ENCODE data around the gene BSPRY. TPM values are rescaled to one million over a fixed set of nuclear protein-coding genes. Genes with fewer than 3 reads are reported as not detected.

Gene BSPRY
- total RNA-seq, 1 donor from 2014 or later = 0.27 TPM

- no peak for FAIRE-seq
- Mint-ChIP-seq H3K4me3 (ENCODE audit: unreplicated experiment) (no peak overlapping the region), H3K9me3 (ENCODE audit: unreplicated experiment) (no peaks in the 10 kb centered on the region), H3K27me3 (ENCODE audit: low read depth, unreplicated experiment) (peaks cover 8% of the 10 kb centered on the region), H3K36me3 (ENCODE audit: low read depth, unreplicated experiment) (no peaks in the 10 kb centered on the region), H3K4me1 (ENCODE audit: low read depth, unreplicated experiment) (no peaks in the 10 kb centered on the region), H3K27ac (ENCODE audit: unreplicated experiment) (no peak overlapping the region)
- H3K4me2 ChIP-seq (ENCODE audit: low read length) = no peak overlapping the region
- no peaks in the 10 kb centered on the region for H3K4me1 ChIP-seq (ENCODE audit: insufficient read depth, low read length)
- no peaks in the 10 kb centered on the region for H3K9me3 ChIP-seq (ENCODE audit: insufficient read depth, low read depth, low read length)
- no peak for DNase-seq (ENCODE audit: low read depth)
- H3K27ac ChIP-seq (ENCODE audit: low read depth, low read length) = no peak overlapping the region
- H3K4me3 ChIP-seq (ENCODE audit: insufficient read depth, low read depth, low read length) = no peak overlapping the region
- no peak overlapping the region for H3K9ac ChIP-seq (ENCODE audit: low read length)
- TF ChIP-seq EZH2 (IDR thresholded peaks at IDR 0.05; ENCODE audit: insufficient read depth, low read length) (no peak), CTCF (IDR thresholded peaks at IDR 0.05; ENCODE audit: insufficient read depth, low read depth, low read length) (no peak)
- H3K79me2 ChIP-seq (ENCODE audit: insufficient read depth, low read length) = no peaks in the 10 kb centered on the region
- no peak overlapping the region for H2AFZ ChIP-seq (ENCODE audit: low read depth, low read length)
- H4K20me1 ChIP-seq (ENCODE audit: insufficient read depth, low read length) = peaks cover 1% of the 10 kb centered on the region
- no peaks in the 10 kb centered on the region for H3K36me3 ChIP-seq (ENCODE audit: insufficient read depth, low read length)
- H3K27me3 ChIP-seq (ENCODE audit: insufficient read depth, low read length) = no peaks in the 10 kb centered on the region
These were observed 19.1 kb downstream of the BSPRY start for GRCh38 chr9:113368348-113368981.

- Histone ChIP-seq H3K9ac (ENCODE audit: low read length) (no peak overlapping the region), H3K9me3 (ENCODE audit: insufficient read depth, low read depth, low read length) (no peaks in the 10 kb centered on the region), H2AFZ (ENCODE audit: low read depth, low read length) (no peak overlapping the region), H3K4me3 (ENCODE audit: insufficient read depth, low read depth, low read length) (no peak overlapping the region), H3K4me2 (ENCODE audit: low read length) (no peak overlapping the region), H4K20me1 (ENCODE audit: insufficient read depth, low read length) (peaks cover 3% of the 10 kb centered on the region), H3K4me1 (ENCODE audit: insufficient read depth, low read length) (no peaks in the 10 kb centered on the region), H3K79me2 (ENCODE audit: insufficient read depth, low read length) (no peaks in the 10 kb centered on the region), H3K27me3 (ENCODE audit: insufficient read depth, low read length) (no peaks in the 10 kb centered on the region), H3K27ac (ENCODE audit: low read depth, low read length) (no peak overlapping the region), H3K36me3 (ENCODE audit: insufficient read depth, low read length) (no peaks in the 10 kb centered on the region)
- no peaks in the 10 kb centered on the region for H3K4me1 Mint-ChIP-seq (ENCODE audit: low read depth, unreplicated experiment)
- no peak for DNase-seq (ENCODE audit: low read depth)
- no peak for TF ChIP-seq CTCF (IDR thresholded peaks at IDR 0.05; ENCODE audit: insufficient read depth, low read depth, low read length)
- TF ChIP-seq EZH2 (IDR thresholded peaks at IDR 0.05; ENCODE audit: insufficient read depth, low read length) = no peak
- peaks cover 8% of the 10 kb centered on the region for H3K27me3 Mint-ChIP-seq (ENCODE audit: low read depth, unreplicated experiment)
- FAIRE-seq = no peak
- no peak overlapping the region for H3K27ac Mint-ChIP-seq (ENCODE audit: unreplicated experiment)
- H3K36me3 Mint-ChIP-seq (ENCODE audit: low read depth, unreplicated experiment) = no peaks in the 10 kb centered on the region
- no peak overlapping the region for H3K4me3 Mint-ChIP-seq (ENCODE audit: unreplicated experiment)
- H3K9me3 Mint-ChIP-seq (ENCODE audit: unreplicated experiment) = no peaks in the 10 kb centered on the region
These were observed 19.9 kb downstream of the BSPRY start for GRCh38 chr9:113368982-113369854.

- Mint-ChIP-seq H3K36me3 (ENCODE audit: low read depth, unreplicated experiment) (no peaks in the 10 kb centered on the region), H3K27me3 (ENCODE audit: low read depth, unreplicated experiment) (peaks cover 8% of the 10 kb centered on the region), H3K9me3 (ENCODE audit: unreplicated experiment) (no peaks in the 10 kb centered on the region), H3K4me1 (ENCODE audit: low read depth, unreplicated experiment) (no peaks in the 10 kb centered on the region), H3K4me3 (ENCODE audit: unreplicated experiment) (no peak overlapping the region), H3K27ac (ENCODE audit: unreplicated experiment) (no peak overlapping the region)
- H3K27me3 ChIP-seq (ENCODE audit: insufficient read depth, low read length) = no peaks in the 10 kb centered on the region
- no peak for FAIRE-seq
- no peak overlapping the region for H3K27ac ChIP-seq (ENCODE audit: low read depth, low read length)
- H3K4me3 ChIP-seq (ENCODE audit: insufficient read depth, low read depth, low read length) = no peak overlapping the region
- no peaks in the 10 kb centered on the region for H3K79me2 ChIP-seq (ENCODE audit: insufficient read depth, low read length)
- no peaks in the 10 kb centered on the region for H3K9me3 ChIP-seq (ENCODE audit: insufficient read depth, low read depth, low read length)
- H4K20me1 ChIP-seq (ENCODE audit: insufficient read depth, low read length) = peaks cover 3% of the 10 kb centered on the region
- no peak overlapping the region for H3K9ac ChIP-seq (ENCODE audit: low read length)
- H2AFZ ChIP-seq (ENCODE audit: low read depth, low read length) = no peak overlapping the region
- no peak overlapping the region for H3K4me2 ChIP-seq (ENCODE audit: low read length)
- no peaks in the 10 kb centered on the region for H3K4me1 ChIP-seq (ENCODE audit: insufficient read depth, low read length)
- DNase-seq (ENCODE audit: low read depth) = no peak
- no peaks in the 10 kb centered on the region for H3K36me3 ChIP-seq (ENCODE audit: insufficient read depth, low read length)
- no peak for TF ChIP-seq CTCF (IDR thresholded peaks at IDR 0.05; ENCODE audit: insufficient read depth, low read depth, low read length)
- no peak for TF ChIP-seq EZH2 (IDR thresholded peaks at IDR 0.05; ENCODE audit: insufficient read depth, low read length)
These were observed 20.5 kb downstream of the BSPRY start for GRCh38 chr9:113369855-113370140.

Measured in astrocyte (in vitro differentiated cells and primary cell).